HG03520 (cell line): ENCODE data around the gene CACUL1.
"Not testable (repeated sequence)": the region's sequence is repeated elsewhere in the genome, so short reads cannot be mapped to it uniquely, and the experiment has no call there.

Experiments used
- ATAC-seq: cut with Tn5 transposase; IDR thresholded peaks from one replicate; pipeline ENCODE4 v1.9.1; 2021; ENCODE audit warnings: mild to moderate bottlenecking, moderate library complexity; ENCODE audit not compliant: unreplicated experiment

The CACUL1 gene

DNA sequence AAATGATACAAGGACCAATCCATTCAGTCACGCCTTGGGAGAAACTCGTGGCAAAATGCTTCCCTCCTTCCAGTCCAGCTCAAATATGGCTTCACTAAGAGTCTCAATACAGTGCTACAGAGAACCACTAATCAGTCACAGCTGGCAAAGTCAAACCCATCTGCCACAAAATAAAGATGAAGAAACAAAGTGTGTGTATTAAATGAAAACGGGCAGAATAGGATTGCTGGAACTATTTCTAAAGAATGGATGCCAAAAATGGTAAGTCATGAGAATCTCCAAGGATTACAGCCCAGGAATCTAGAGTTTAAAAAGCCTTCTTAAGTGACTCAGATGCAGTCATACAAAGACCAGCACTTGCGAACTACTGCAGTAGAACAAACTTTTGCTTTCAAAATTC lies 61.9 kb downstream of the CACUL1 start:
- ATAC-seq = no peak

DNA sequence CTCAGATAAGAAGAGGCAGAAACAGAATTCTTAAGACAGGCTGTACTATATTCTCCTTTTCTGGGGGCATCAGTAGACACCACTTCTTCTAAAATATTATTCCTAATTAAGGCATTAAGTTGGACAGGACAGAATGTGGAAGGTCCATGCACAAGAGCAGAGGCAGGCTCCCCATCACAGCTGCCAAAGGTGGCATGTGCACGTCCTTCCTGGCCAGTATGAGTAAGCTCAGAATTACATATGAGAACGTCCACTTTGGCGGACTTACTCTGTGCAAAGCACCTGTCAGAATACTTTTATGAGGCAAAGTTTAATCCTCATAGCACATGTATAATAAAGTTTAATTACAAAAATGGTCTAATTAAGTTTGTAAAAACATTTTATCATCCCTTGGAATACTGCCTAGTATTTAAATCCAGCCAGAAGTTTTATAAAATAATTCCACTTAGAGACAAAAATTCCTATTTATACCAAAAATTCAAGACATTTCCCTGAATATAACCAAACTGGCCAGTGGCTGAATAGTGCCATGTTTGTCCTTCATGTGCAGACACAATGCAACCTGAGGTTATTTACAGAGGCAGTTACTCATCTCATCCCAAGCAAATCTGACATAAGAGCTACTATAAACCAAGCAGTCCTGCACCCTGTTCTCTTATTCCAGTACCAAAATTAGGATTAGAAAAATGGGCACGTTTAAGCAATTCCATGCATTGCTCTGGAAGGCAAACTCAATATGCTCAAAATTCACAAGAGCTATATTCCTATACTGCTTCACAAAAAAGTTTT lies 65.5 kb downstream of the CACUL1 start:
- no peak for ATAC-seq

DNA sequence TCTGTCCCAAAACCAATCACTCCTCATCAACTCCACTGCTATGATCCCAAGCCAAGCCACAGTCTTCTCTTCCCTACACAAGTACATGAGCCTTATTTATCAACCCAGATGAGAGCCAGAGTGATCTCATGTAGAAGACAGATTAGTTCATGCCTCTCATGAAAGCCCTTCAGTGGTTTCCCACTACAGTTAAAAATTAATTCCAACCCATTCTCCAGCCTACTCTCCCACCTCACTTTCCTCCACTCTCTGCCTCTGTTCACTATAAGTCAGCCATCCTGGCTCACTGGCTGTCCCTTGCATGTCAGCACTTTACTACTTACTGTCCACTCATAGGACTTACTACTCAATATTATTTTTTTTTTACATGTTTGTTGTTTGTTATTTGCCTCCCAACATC lies 67.3 kb downstream of the CACUL1 start:
- no peak for ATAC-seq

DNA sequence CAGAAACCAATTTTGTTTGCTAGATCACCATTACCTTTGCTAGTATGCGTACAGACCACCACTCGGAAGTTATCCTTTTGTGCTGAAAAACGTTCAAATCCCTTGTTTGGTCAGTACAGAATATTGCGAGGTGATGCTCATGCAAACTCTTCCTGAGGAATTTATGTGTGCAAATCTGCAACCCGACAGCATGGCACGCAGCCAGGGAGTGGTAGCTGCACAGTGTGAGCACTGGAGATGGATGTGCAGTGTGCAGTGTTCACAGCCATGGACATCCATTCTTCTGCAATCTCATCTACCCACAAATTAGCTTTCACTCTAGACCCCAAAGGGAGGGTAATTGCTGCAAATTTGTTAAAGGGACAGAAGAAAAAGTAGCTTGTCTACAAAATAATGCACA lies 72.2 kb downstream of the CACUL1 start:
- no peak for ATAC-seq

DNA sequence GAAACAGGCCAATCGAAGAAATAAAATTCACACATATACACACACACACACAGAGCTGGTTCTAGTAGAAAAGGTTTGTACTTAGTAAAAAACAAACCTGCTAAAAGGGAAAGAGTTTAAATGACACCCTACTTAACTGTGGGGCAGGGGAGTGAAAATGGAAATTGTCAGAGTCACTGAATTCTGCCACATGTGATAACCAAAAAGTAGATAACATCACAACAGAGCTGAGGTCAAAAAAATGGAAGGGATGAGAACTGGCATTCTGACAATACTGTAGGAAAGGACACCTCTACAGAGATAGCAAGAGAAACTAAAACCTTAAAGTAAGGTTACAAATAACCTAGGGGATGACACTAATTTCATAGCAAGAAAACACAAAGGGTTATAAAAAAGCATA lies 74.6 kb downstream of the CACUL1 start:
- ATAC-seq = no peak

DNA sequence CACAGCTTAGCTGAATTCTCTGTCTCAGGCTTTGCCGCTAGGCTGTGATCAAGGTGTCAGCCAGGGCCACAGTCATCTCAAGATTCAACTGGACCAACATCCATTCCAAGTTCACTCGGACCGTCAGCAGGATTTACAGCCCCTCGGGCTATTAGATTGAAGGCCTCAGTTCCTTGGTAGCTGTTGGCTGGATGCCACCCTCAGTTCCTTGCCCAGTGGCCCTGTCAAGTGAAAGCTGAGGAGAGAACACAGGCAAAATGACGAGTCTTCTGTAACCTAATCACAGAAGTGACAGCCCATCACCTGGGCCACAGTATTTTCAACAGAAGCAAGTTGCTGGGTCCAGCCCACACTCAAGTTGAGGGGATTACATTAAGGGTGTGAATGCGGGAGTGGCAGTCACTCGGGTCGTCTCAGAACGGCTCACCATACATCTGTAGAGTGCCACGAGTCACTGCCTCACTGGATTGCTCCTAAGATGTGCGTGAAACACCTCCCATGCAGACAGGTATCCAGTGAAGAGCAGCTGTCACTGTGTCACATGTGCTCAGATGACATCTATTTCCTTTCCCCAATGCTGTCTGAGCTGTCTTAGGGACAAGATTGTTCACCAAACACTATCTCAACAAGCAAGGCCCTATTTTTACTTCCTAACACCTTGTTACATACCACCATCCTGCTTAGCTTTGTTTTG lies 80.4 kb downstream of the CACUL1 start:
- no peak for ATAC-seq

DNA sequence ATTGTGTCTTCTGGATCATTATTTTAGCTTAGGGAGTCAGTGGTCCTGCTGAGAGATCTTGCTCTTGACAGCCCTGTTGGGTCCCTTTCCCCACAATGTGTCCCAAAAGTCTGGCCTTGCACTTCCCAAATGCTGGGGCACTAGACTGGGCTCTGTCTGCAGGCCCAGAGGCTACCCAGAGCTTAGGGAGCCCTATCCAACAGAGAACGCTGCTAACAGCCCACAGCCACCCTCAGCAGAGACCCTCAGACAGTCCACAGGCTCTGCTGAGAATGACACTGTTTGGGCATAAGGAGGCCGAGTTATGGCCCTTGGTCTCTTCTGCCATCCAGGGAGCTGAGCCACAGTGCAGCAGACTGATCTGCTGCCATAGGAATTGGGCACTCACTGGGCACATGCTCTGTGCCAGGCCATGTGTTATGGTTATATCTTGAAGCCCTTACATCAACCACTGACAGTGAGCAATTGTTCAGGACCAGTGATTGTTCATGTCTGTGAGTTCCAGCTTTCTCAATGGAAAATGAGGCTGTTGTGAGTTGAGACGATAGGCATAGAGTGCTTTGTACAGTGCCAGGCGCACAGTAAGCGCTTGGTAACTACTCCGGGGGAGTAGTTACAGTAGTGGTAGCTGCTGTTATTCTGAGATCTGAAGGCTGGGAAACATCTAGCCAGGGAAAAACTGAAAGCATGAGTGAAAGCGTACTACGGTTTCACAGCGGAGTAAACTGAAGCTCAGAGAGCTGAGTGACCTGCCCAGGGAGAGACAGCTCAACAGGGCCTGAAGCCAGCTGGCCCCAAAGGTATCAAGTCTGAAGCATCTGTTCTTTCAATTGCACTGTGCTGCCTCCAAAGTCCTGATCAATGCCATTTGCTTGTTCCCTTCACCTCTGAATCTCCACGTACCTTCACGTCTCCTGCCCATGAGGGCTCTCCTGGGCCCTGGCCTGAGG lies 81.7 kb downstream of the CACUL1 start:
- no peak for ATAC-seq

DNA sequence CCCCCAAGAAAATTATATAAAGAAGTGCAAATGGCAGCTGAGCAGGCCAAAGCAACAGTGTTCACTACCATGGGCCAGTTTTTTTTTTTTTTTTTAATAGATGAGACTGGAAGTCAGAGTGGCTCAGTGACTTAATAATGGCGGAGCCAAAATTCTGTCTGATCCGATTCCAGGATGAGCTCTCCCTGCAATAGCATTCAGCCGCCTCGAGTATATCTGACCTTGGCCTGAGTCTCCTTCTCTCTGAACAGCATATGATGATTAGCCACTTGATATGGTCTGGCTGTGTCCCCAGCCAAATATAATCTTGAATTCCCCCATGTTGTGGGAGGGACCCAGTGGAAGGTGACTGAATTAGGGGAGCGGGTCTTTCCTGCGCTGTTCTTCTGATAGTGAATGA lies 82.6 kb downstream of the CACUL1 start:
- no peak for ATAC-seq

DNA sequence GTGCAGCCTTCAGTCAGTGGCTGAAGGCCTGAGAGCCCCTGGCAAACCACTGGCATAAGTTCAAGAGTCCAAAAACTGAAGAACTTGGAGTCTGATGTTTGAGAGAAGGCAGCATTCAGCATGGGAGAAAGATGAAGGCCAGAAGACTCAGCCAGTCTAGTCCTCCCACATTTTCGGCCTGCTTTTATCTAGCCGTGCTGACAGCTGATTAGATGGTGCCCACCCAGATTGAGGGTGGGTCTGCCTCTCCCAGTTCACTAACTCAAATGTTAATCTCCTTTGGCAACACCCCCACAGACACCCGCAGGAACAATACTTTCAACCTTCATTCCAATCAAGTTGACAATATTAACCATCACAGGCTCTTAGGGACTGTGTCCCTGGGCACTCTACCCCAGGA lies 83.5 kb downstream of the CACUL1 start:
- ATAC-seq = not testable (repeated sequence)

DNA sequence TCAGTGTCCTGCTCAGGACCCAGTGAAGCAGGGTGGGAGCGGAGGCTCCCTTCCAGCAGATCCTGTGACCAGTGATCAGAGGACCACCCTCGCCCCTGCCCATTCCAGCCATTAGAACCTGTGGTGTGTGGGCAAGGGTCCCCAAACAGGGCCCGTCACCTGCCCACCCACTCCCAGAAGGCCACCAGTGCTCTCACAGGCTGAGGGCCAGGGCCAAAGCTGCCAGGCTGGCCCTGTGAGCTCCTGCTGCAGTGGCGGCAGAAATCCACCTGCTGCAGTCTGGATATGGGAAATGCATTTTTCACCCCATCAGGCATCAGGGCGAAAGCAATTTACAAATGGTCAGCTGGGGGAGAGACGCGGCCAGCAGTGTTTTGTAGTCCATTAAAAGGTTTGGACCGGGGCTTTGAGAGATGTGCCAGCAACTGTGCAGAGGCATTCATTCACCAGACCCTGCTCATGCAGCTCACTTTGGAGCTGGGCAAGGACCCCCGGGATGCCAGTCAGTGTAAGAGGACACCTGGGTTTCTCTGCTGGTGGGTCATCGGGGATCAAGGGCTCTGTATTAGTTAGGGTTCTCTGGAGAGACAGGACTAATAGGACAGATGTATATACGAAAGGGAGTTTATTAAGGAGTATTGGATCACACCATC lies 84.2 kb downstream of the CACUL1 start:
- ATAC-seq = no peak

DNA sequence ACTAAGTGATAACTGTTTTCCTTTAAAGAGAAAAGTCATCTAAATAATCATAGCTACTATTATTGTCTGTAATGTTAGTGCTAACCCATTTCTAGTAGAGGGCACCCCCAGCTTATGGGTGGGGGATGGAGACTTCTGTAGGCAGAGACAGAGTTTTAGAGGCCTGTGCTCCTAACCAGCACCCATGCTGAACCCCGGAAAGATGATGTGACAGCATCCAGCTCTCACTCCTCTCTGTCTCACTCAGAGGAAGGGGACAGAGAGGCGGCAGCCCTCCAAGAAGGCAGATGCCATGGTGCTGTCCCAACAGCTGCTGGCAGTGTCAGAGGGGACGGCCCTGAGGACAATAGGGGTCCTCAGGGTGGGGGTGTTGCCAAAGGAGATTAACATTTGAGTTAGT lies 84.9 kb downstream of the CACUL1 start:
- ATAC-seq = no peak

DNA sequence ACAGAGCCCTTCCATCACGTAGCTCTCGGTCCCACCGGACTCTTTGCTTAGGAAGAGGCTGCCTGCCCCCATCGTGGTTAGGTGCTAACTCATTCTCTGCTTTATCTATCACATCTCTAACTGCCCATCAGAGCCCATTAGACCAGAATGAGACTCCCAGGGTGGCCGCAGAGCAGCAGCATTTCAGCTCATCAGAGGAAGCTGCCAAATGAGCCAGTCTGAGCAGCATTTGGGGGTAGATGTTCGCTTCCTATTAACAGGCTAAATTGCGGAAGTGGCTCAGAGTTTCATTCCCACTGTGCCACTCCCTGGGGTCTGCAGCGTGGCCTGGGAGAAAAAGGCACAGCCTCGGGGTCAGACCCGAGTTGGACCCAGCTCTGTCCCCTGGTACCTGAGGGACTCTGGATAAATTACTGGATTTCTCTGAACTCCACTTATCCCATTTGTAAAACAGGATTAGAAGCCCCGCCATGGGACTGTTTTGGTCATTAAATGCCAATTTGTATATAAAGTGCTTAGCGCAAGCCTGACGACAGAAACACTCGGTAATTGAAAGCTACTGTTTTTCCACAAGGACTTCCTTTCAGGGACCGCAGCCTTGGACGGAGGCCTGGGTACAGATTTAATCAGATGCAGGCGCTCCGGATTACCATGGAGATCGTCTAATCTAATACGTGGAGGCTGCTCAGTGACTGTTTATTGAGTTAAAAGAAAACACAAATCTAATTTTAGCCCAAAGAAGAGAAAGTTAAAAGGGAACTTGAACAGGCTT lies 85.6 kb downstream of the CACUL1 start:
- no peak for ATAC-seq

DNA sequence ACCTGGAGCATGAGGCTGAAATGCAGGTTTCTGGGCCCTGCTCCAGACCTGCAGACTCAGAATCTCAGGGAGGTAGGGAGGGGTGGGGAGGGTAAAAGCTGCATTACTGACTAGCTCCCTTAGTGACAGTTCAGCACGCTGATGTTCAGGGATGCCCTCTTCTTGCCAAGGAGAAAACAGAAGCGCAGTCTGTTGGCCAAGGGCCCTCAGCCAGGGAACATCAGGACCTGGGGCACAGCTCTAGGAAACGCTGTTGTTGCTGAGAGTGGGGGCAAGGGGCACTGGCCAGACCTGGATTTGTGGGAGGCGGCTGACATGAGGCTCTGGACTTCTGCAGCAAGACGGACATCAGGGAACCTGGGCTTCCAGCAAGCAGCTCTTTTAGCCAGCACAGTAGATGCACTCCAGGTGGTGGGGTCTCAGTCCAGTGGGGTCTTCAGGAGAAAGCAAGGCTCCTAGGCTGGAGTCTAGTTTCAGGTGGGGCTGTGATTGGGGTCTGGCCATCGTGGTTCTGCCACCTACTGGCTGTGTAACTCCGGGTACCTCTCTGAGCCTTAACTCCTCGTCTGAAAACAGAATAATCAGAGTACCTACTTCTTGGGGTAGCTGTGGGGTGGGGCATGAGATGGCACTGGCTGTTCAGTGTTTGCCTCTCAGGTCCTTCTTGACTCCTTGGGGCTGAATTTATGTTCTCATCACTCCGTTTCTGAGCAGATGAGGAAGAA lies 86.4 kb downstream of the CACUL1 start:
- ATAC-seq = no peak

DNA sequence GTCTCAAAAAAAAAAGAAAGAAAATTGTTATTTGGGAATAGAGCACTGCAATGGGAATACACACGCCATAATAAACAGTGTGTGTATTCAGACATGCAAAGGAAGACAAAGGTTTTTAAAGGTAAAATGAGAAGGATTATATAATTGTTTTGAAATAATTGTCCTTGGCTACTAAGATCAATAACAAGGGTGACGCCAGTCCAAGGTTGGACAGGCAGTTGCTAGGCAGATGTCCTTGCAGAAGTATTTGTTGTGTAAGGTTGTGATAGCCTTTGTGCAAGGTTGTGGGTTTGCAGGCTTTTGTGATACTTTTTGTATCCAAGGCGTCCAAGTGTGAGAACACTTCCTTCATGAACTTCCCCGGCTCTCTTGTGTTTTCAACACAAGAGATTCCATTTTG lies 87.0 kb downstream of the CACUL1 start:
- ATAC-seq = no peak

DNA sequence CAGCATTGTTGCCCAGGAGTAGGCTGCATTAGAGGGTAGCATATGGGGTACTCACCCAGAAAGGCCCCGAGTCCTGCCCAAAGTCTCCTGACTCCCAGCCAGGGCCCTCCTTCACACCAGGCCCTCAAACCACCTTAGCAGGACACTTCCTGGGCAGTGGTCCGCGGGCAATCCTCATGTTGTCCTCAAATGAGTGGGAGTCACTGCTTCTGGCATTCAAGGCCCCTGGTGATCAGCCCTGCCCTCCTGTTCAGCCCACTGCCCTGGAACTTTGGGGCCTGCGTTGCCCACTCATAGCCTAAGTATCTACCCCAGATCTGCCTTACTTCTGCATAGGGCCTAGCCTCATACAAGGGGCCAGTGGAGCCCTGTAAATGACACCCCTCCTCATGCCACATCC lies 88.4 kb downstream of the CACUL1 start:
- no peak for ATAC-seq

DNA sequence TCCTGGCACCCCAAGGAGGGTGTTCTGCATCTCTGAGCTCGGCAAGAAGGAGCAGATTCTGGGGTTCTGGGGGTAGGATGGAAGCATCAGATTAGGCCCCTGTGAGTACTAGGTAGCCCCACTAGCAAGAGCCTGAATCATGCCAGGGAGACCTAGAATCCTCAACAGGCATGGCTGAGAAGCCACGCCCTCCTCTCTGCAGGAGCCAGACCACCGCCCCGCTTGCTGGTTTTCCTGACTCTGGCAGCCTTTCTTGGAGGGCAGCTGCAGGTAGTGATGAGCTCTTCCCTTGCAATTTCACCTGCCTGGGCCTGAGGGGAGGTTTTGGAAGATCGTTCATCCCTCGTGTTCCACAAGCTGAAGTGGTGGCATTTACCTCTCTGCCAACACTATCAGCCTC lies 90.4 kb downstream of the CACUL1 start:
- ATAC-seq = no peak

DNA sequence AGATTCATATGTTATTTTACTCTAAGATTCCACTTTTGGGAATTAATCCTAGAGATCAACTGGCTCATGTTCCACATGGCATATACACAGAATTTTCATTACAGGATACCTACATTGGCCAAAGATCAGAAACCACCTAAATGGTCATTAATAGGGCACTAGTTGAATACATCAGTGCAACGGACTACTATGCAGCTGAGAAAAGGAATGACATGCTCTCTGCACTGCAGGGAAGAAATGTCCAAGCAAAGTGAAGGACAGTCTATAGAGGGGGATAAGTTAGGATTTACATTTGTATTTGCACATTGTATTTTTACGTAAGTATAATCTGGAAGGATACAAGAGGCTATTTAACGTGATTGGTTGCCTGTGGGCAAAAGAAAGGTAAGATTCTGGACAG lies 91.6 kb downstream of the CACUL1 start:
- ATAC-seq = no peak

DNA sequence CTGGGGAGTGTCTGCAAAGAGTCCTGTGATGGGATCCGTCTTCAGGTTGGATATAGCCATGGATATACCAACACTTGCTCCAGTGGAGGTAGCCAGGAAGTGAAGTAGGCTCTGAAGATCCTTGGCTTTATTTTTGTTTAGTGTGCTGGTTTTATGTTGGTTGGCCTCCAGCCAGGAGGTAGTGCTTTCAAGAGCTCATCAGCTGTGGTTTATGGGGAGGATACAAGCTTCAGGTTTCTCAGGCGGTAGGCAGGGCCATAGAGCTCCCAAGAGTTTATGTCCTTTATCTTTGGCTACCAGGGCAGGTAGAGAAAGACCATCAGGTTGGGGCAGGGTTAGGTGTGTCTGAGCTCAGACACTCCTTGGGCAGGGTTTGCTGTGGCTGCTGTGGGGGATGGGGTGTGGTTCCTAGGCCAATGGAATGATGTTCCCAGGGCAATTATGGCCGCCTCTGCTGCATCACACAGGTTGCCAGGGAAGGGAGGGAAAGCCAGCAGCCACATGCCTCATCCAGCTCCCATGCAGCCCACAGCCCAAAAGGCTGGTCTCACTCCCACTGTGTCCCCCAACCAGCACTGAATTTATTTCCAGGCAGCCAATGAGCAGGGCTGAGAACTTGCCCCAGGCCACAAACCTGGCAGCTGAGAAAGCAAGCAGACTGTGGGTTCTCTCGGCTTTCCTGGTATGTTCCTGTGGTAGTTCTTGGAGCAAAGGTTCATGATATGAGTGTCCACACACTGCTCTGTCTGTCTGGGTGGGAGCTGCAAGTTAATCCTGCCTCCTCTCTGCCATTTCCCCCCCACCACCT lies 92.3 kb downstream of the CACUL1 start:
- ATAC-seq = no peak

DNA sequence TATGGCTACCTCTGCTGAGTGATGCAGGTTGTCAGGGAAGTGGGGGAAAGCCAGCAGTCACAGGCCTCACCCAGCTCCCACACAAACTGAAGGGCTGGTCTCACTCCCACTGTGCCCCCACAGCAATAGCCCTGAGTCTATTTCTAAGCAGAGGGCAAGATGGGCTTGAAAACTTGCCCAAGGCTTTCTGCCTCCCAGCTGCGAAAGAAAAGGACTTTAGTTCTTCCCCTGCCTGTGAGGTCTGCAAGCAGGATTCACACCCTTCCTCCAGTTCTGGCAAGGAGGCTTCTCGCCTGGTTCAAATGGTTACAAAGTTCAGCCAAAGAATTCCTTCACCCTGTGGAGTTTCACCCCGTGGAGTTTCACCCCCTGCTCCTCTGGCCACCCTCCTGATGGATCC lies 96.0 kb downstream of the CACUL1 start:
- ATAC-seq = no peak
